Measurements from ENCODE around the gene SLC16A1.
A peak's percentile ranks its signal among the peaks of the same experiment; 100 is the strongest.
"Not testable (repeated sequence)": the region's sequence is repeated elsewhere in the genome, so short reads cannot be mapped to it uniquely, and the experiment has no call there.

Gene SLC16A1

GRCh38 chr1:112960384-112960783 is 4.4 kb upstream of the SLC16A1 start:
- Histone ChIP-seq H3K9ac (ENCODE audit: low read depth, low read length, poor library complexity) (no peak overlapping the region), H3K23ac (ENCODE audit: low read depth, low read length, poor library complexity) (no peak overlapping the region), H3K4ac (ENCODE audit: low read length) (no peak overlapping the region), H3K4me1 (ENCODE audit: control insufficient read depth in 2 of 2, insufficient read depth in 1 of 2, low read depth in 1 of 2, low read length in 2 of 2) (peaks cover 0 to 4% of the 10 kb centered on the region in 2 donors), H3K36me3 (replicated peaks in 1 of 2; ENCODE audit: control insufficient read depth in 2 of 2, insufficient read depth in 2 of 2, low read length in 2 of 2) (peaks cover 0 to 47% of the 10 kb centered on the region in 2 donors), H3K4me3 (ENCODE audit: low read length in 2 of 2) (no peak overlapping the region), H3K27ac (replicated peaks; ENCODE audit: low read length) (no peak overlapping the region), H2BK5ac (ENCODE audit: low read length) (no peak overlapping the region), H2BK120ac (ENCODE audit: low read depth, low read length) (no peak overlapping the region), H2BK12ac (ENCODE audit: low read length) (no peak overlapping the region), H3K18ac (ENCODE audit: low read length) (no peak overlapping the region), H3K27me3 (ENCODE audit: control insufficient read depth in 3 of 3, insufficient read depth in 3 of 3, low read depth in 1 of 3, low read length in 3 of 3) (no peaks in the 10 kb centered on the region), H2AK5ac (ENCODE audit: low read depth, low read length) (no peak overlapping the region), H3K9me3 (replicated peaks in 1 of 2; ENCODE audit: control insufficient read depth in 2 of 2, insufficient read depth in 1 of 2, low read depth in 1 of 2, low read length in 2 of 2) (peaks cover 0 to 3% of the 10 kb centered on the region in 2 donors), H2AFZ (ENCODE audit: low read length) (no peak overlapping the region), H2BK15ac (ENCODE audit: low read length) (no peak overlapping the region), H4K8ac (ENCODE audit: low read depth, low read length) (no peak overlapping the region), H3K4me2 (ENCODE audit: insufficient read depth, low read length, poor library complexity, severe bottlenecking) (no peak overlapping the region), H3K14ac (ENCODE audit: low read length) (no peak overlapping the region), H4K91ac (ENCODE audit: low read depth, low read length, poor library complexity) (no peak overlapping the region), H3K79me1 (ENCODE audit: low read depth, low read length) (peaks cover 3% of the 10 kb centered on the region)
- no peak for DNase-seq (ENCODE audit: low spot score)
- WGBS, 2 donors (ENCODE audit: extremely low coverage in 2 of 2, insufficient read length in 2 of 2, insufficient replicate concordance in 1 of 2): no CpG with 5 or more reads among the region's 3 CpGs

GRCh38 chr1:112958236-112958635 is 2.2 kb upstream of the SLC16A1 start:
- not testable (repeated sequence) for H3K4me1 ChIP-seq (ENCODE audit: control insufficient read depth in 2 of 2, insufficient read depth in 1 of 2, low read depth in 1 of 2, low read length in 2 of 2); H2AFZ ChIP-seq (ENCODE audit: low read length); H3K23ac ChIP-seq (ENCODE audit: low read depth, low read length, poor library complexity); H2BK5ac ChIP-seq (ENCODE audit: low read length); H3K4ac ChIP-seq (ENCODE audit: low read length); H3K4me2 ChIP-seq (ENCODE audit: insufficient read depth, low read length, poor library complexity, severe bottlenecking); H2BK12ac ChIP-seq (ENCODE audit: low read length); H2AK5ac ChIP-seq (ENCODE audit: low read depth, low read length); H3K14ac ChIP-seq (ENCODE audit: low read length); H4K8ac ChIP-seq (ENCODE audit: low read depth, low read length); DNase-seq (ENCODE audit: low spot score); H2BK120ac ChIP-seq (ENCODE audit: low read depth, low read length); H4K91ac ChIP-seq (ENCODE audit: low read depth, low read length, poor library complexity); H3K27ac ChIP-seq (replicated peaks; ENCODE audit: low read length); H3K9ac ChIP-seq (ENCODE audit: low read depth, low read length, poor library complexity); H3K79me1 ChIP-seq (ENCODE audit: low read depth, low read length); H3K9me3 ChIP-seq (replicated peaks in 1 of 2; ENCODE audit: control insufficient read depth in 2 of 2, insufficient read depth in 1 of 2, low read depth in 1 of 2, low read length in 2 of 2); H2BK15ac ChIP-seq (ENCODE audit: low read length); H3K18ac ChIP-seq (ENCODE audit: low read length); H3K27me3 ChIP-seq (ENCODE audit: control insufficient read depth in 3 of 3, insufficient read depth in 3 of 3, low read depth in 1 of 3, low read length in 3 of 3)
- Histone ChIP-seq H3K36me3 (replicated peaks in 1 of 2; ENCODE audit: control insufficient read depth in 2 of 2, insufficient read depth in 2 of 2, low read length in 2 of 2) (peaks cover 0 to 37% of the 10 kb centered on the region in 2 donors), H3K4me3 (ENCODE audit: low read length in 2 of 2) (peak overlapping the region in 1 of 2 donors; percentile 98)
- no CpG with 5 or more reads among the region's 7 CpGs for WGBS, 2 donors (ENCODE audit: extremely low coverage in 2 of 2, insufficient read length in 2 of 2, insufficient replicate concordance in 1 of 2)

- WGBS, 2 donors (ENCODE audit: extremely low coverage in 2 of 2, insufficient read length in 2 of 2, insufficient replicate concordance in 1 of 2): no CpG with 5 or more reads among the region's 11 CpGs
These were observed 1.3 kb upstream of the SLC16A1 start for GRCh38 chr1:112957133-112957812.

GRCh38 chr1:112956544-112957132 is 642 bp upstream of the SLC16A1 start:
- Histone ChIP-seq H2AFZ (ENCODE audit: low read length) (peak overlapping the region; percentile 96), H4K91ac (ENCODE audit: low read depth, low read length, poor library complexity) (peak overlapping the region; percentile 85), H4K8ac (ENCODE audit: low read depth, low read length) (no peak overlapping the region), H2BK120ac (ENCODE audit: low read depth, low read length) (peak overlapping the region; percentile 99), H3K27ac (replicated peaks; ENCODE audit: low read length) (peak overlapping the region; percentile 80), H2BK15ac (ENCODE audit: low read length) (peak overlapping the region; percentile 92), H3K36me3 (replicated peaks in 1 of 2; ENCODE audit: control insufficient read depth in 2 of 2, insufficient read depth in 2 of 2, low read length in 2 of 2) (peaks cover 0 to 37% of the 10 kb centered on the region in 2 donors), H3K4me2 (ENCODE audit: insufficient read depth, low read length, poor library complexity, severe bottlenecking) (peak overlapping the region; percentile 95), H3K9ac (ENCODE audit: low read depth, low read length, poor library complexity) (peak overlapping the region; percentile 100), H3K4me3 (ENCODE audit: low read length in 2 of 2) (peak overlapping the region; percentile 92 to 98), H3K18ac (ENCODE audit: low read length) (peak overlapping the region; percentile 97), H3K4me1 (ENCODE audit: control insufficient read depth in 2 of 2, insufficient read depth in 1 of 2, low read depth in 1 of 2, low read length in 2 of 2) (peaks cover 4 to 7% of the 10 kb centered on the region in 2 donors), H2AK5ac (ENCODE audit: low read depth, low read length) (no peak overlapping the region), H3K27me3 (ENCODE audit: control insufficient read depth in 3 of 3, insufficient read depth in 3 of 3, low read depth in 1 of 3, low read length in 3 of 3) (no peaks in the 10 kb centered on the region), H3K14ac (ENCODE audit: low read length) (peak overlapping the region; percentile 97), H3K79me1 (ENCODE audit: low read depth, low read length) (peaks cover 3% of the 10 kb centered on the region), H3K9me3 (replicated peaks in 1 of 2; ENCODE audit: control insufficient read depth in 2 of 2, insufficient read depth in 1 of 2, low read depth in 1 of 2, low read length in 2 of 2) (peaks cover 0 to 14% of the 10 kb centered on the region in 2 donors), H2BK12ac (ENCODE audit: low read length) (peak overlapping the region; percentile 73), H2BK5ac (ENCODE audit: low read length) (peak overlapping the region; percentile 83), H3K4ac (ENCODE audit: low read length) (no peak overlapping the region), H3K23ac (ENCODE audit: low read depth, low read length, poor library complexity) (peak overlapping the region; percentile 100)
- WGBS, 2 donors (ENCODE audit: extremely low coverage in 2 of 2, insufficient read length in 2 of 2, insufficient replicate concordance in 1 of 2): no CpG with 5 or more reads among the region's 38 CpGs
- no peak for DNase-seq (ENCODE audit: low spot score)

More at GRCh38 chr1:112957133-112957812, 1.3 kb upstream of the SLC16A1 start:
- Histone ChIP-seq H4K8ac (ENCODE audit: low read depth, low read length) (no peak overlapping the region), H3K9ac (ENCODE audit: low read depth, low read length, poor library complexity) (no peak overlapping the region), H3K4me2 (ENCODE audit: insufficient read depth, low read length, poor library complexity, severe bottlenecking) (peak overlapping the region; percentile 95), H2BK12ac (ENCODE audit: low read length) (no peak overlapping the region), H3K4me3 (ENCODE audit: low read length in 2 of 2) (peak overlapping the region; percentile 92 to 98), H3K79me1 (ENCODE audit: low read depth, low read length) (peaks cover 3% of the 10 kb centered on the region), H3K4ac (ENCODE audit: low read length) (no peak overlapping the region), H3K14ac (ENCODE audit: low read length) (no peak overlapping the region), H3K27ac (replicated peaks; ENCODE audit: low read length) (no peak overlapping the region), H4K91ac (ENCODE audit: low read depth, low read length, poor library complexity) (no peak overlapping the region), H3K23ac (ENCODE audit: low read depth, low read length, poor library complexity) (no peak overlapping the region), H3K4me1 (ENCODE audit: control insufficient read depth in 2 of 2, insufficient read depth in 1 of 2, low read depth in 1 of 2, low read length in 2 of 2) (peaks cover 4 to 7% of the 10 kb centered on the region in 2 donors), H2BK15ac (ENCODE audit: low read length) (no peak overlapping the region), H3K18ac (ENCODE audit: low read length) (no peak overlapping the region), H3K9me3 (replicated peaks in 1 of 2; ENCODE audit: control insufficient read depth in 2 of 2, insufficient read depth in 1 of 2, low read depth in 1 of 2, low read length in 2 of 2) (peaks cover 0 to 7% of the 10 kb centered on the region in 2 donors), H2BK120ac (ENCODE audit: low read depth, low read length) (no peak overlapping the region), H2AFZ (ENCODE audit: low read length) (peak overlapping the region; percentile 96), H3K36me3 (replicated peaks in 1 of 2; ENCODE audit: control insufficient read depth in 2 of 2, insufficient read depth in 2 of 2, low read length in 2 of 2) (peaks cover 0 to 37% of the 10 kb centered on the region in 2 donors), H3K27me3 (ENCODE audit: control insufficient read depth in 3 of 3, insufficient read depth in 3 of 3, low read depth in 1 of 3, low read length in 3 of 3) (no peaks in the 10 kb centered on the region), H2BK5ac (ENCODE audit: low read length) (no peak overlapping the region), H2AK5ac (ENCODE audit: low read depth, low read length) (no peak overlapping the region)
- no peak for DNase-seq (ENCODE audit: low spot score)

Data from neuronal stem cell (in vitro differentiated cells).